ENCODE data around the gene ZNF581. TPM values are rescaled to one million over a fixed set of nuclear protein-coding genes. Genes with fewer than 3 reads are reported as not detected.

ZNF581 gene
- polyA plus RNA-seq, 1 of the 3 experiments (the other 2 are of a cell fraction): 24.7 TPM

GRCh38 chr19:55670280-55671053, 27.0 kb downstream of the ZNF581 start:
- peaks cover 24 to 55% of the 10 kb centered on the region in 2 experiments for H3K36me3 ChIP-seq (replicated peaks in 1 of 2; ENCODE audit: control insufficient read depth in 1 of 2, insufficient read depth in 2 of 2, low read length in 1 of 2)
- no peak overlapping the region for H3K4me2 ChIP-seq
- no peaks in the 10 kb centered on the region for H3K9me3 ChIP-seq
- no peaks in the 10 kb centered on the region for H3K27me3 ChIP-seq (ENCODE audit: insufficient read depth)
- POLR2A ChIA-PET: interaction anchor here (1.3 to 1.4 kb wide), 2 partner anchors 13 to 16 kb away, joined by 3 to 4 read pairs; partner anchors contain the start of gene U2AF2
- H3K4me3 ChIP-seq (ENCODE audit: low read depth in 2 of 2, low read length in 1 of 2): no peak overlapping the region
- peaks cover 83% of the 10 kb centered on the region for H4K20me1 ChIP-seq (ENCODE audit: insufficient read depth)
- CTCF ChIA-PET: interaction anchor here (0.8 to 2.4 kb wide), 8 partner anchors 8 to 38 kb away, joined by 3 to 34 read pairs (median 7); partner anchors contain the start of genes U2AF2 and ZNF581
- TF ChIP-seq RCOR1 (IDR thresholded peaks at IDR 0.05; ENCODE audit: low read length): no peak
- TF ChIP-seq FOXJ3 (CRISPR knock-in tag; IDR thresholded peaks at IDR 0.05): no peak
- no peak for TF ChIP-seq FOSL2 (IDR thresholded peaks at IDR 0.05; ENCODE audit: borderline replicate concordance, low read depth)
- no peak for TF ChIP-seq ZBTB33 (IDR thresholded peaks at IDR 0.05; ENCODE audit: borderline replicate concordance, low read depth)
- TF ChIP-seq POLR2AphosphoS5 (IDR thresholded peaks at IDR 0.05; ENCODE audit: low read depth, low read length): no peak
- no peak for TF ChIP-seq IRF3 (IDR thresholded peaks at IDR 0.05; ENCODE audit: low read depth, low read length)
- TF ChIP-seq NRF1 (IDR thresholded peaks at IDR 0.05; ENCODE audit: low read depth, low read length): no peak
- no peak for TF ChIP-seq FOXM1 (IDR thresholded peaks at IDR 0.05; ENCODE audit: low read depth)
- no peak for TF ChIP-seq SIN3A (IDR thresholded peaks at IDR 0.05; ENCODE audit: borderline replicate concordance, low read depth, low read length)
- no peak for TF ChIP-seq RAD21 (IDR thresholded peaks at IDR 0.05; ENCODE audit: low read length)
- no peak for TF ChIP-seq NFIC (IDR thresholded peaks at IDR 0.05; ENCODE audit: borderline replicate concordance)
- 72% methylated on average over 19 of the region's 23 CpGs for WGBS (ENCODE audit: low lambda C conversion rate)
- H3K4me1 ChIP-seq (ENCODE audit: control insufficient read depth in 1 of 2, insufficient read depth in 2 of 2, low read depth in 1 of 2, low read length in 1 of 2): peaks cover 7 to 10% of the 10 kb centered on the region in 2 experiments; a peak in 2 of 4 replicates
- DNase-seq: no peak
- H3K79me2 ChIP-seq (ENCODE audit: insufficient read depth): peaks cover 86% of the 10 kb centered on the region
- H3K27ac ChIP-seq (ENCODE audit: low read depth in 2 of 2, low read length in 1 of 2): no peak overlapping the region
- H2AFZ ChIP-seq (ENCODE audit: low read depth): no peak overlapping the region
- no peak overlapping the region for H3K9ac ChIP-seq
- peaks cover 38% of the 10 kb centered on the region for H3F3A ChIP-seq (replicated peaks; ENCODE audit: insufficient read depth)
- H3K9me2 ChIP-seq: no peaks in the 10 kb centered on the region

- Histone ChIP-seq H3K36me3 (replicated peaks in 1 of 2; ENCODE audit: control insufficient read depth in 1 of 2, insufficient read depth in 2 of 2, low read length in 1 of 2) (peaks cover 21 to 53% of the 10 kb centered on the region in 2 experiments), H3K4me2 (no peak overlapping the region), H4K20me1 (ENCODE audit: insufficient read depth) (peaks cover 81% of the 10 kb centered on the region), H3K9ac (no peak overlapping the region), H3K79me2 (ENCODE audit: insufficient read depth) (peaks cover 86% of the 10 kb centered on the region), H2AFZ (ENCODE audit: low read depth) (no peak overlapping the region), H3K9me3 (no peaks in the 10 kb centered on the region), H3K9me2 (no peaks in the 10 kb centered on the region), H3K4me1 (ENCODE audit: control insufficient read depth in 1 of 2, insufficient read depth in 2 of 2, low read depth in 1 of 2, low read length in 1 of 2) (peaks cover 7 to 10% of the 10 kb centered on the region in 2 experiments; a peak in 3 of 4 replicates), H3K27me3 (ENCODE audit: insufficient read depth) (no peaks in the 10 kb centered on the region), H3K27ac (ENCODE audit: low read depth in 2 of 2, low read length in 1 of 2) (no peak overlapping the region), H3F3A (replicated peaks; ENCODE audit: insufficient read depth) (peaks cover 38% of the 10 kb centered on the region), H3K4me3 (ENCODE audit: low read depth in 2 of 2, low read length in 1 of 2) (no peak overlapping the region)
- 59% methylated on average over 2 of the region's 2 CpGs for WGBS (ENCODE audit: low lambda C conversion rate)
- no peak for DNase-seq
- POLR2A ChIA-PET: interaction anchor here (1.3 to 1.4 kb wide), 2 partner anchors 13 to 17 kb away, joined by 3 to 4 read pairs; partner anchors contain the start of gene U2AF2
- CTCF ChIA-PET: interaction anchor here (0.7 to 2.4 kb wide), 12 partner anchors 8 to 47 kb away, joined by 3 to 34 read pairs (median 6); partner anchors contain the start of genes U2AF2, ZNF581 and ZNF784
- TF ChIP-seq TAF1 (IDR thresholded peaks at IDR 0.05; ENCODE audit: borderline replicate concordance, low read depth, low read length) (no peak), RCOR1 (IDR thresholded peaks at IDR 0.05; ENCODE audit: low read length) (no peak), MEF2A (IDR thresholded peaks at IDR 0.05; ENCODE audit: borderline replicate concordance, low read depth) (no peak), POLR2AphosphoS5 (IDR thresholded peaks at IDR 0.05; ENCODE audit: low read depth, low read length) (no peak), NFIC (IDR thresholded peaks at IDR 0.05; ENCODE audit: borderline replicate concordance) (no peak), REST (IDR thresholded peaks at IDR 0.05; ENCODE audit: low read depth, low read length) (no peak), MAX (IDR thresholded peaks at IDR 0.05; ENCODE audit: low read depth) (no peak), GABPA (IDR thresholded peaks at IDR 0.05; ENCODE audit: low read depth) (no peak), GATA2 (CRISPR knock-in tag; IDR thresholded peaks at IDR 0.05) (no peak)
Observed at GRCh38 chr19:55671054-55671378, 27.6 kb downstream of the ZNF581 start.

All from SK-N-SH (cell line).